SJSA1 (cell line): ENCODE results near the gene CCDC174. TPM values are rescaled to one million over a fixed set of nuclear protein-coding genes. Genes with fewer than 3 reads are reported as not detected.
A peak's percentile ranks its signal among the peaks of the same experiment; 100 is the strongest.
"Not testable (repeated sequence)": the region's sequence is repeated elsewhere in the genome, so short reads cannot be mapped to it uniquely, and the experiment has no call there.

ENCODE experiments used
- DNase-seq, 2 experiments: peaks; one replicate each; pipeline ENCODE4 v3.0.0-alpha.2; 2015 to 2020; ENCODE audit warnings: low spot score in 2 of 2, low read depth in 1 of 2
- H3K27ac ChIP-seq: fragments of 250-450 bp; sonication (Bioruptor Pico); 2 replicates; pipeline ENCODE4 v1.5.1; 2020; ENCODE audit warnings: mild to moderate bottlenecking, moderate library complexity
- H3K27me3 ChIP-seq: fragments of 250-450 bp; sonication (Bioruptor Pico); replicated peaks from 2 replicates; pipeline ENCODE4 v1.5.1; 2020; ENCODE audit warnings: mild to moderate bottlenecking, moderate library complexity
- H3K36me3 ChIP-seq: fragments of 250-450 bp; sonication (Bioruptor Pico); 2 replicates; pipeline ENCODE4 v1.5.1; 2020; ENCODE audit warnings: mild to moderate bottlenecking
- H3K4me1 ChIP-seq: fragments of 250-450 bp; sonication (Bioruptor Pico); replicated peaks from 2 replicates; pipeline ENCODE4 v1.6.1; 2021; ENCODE audit warnings: mild to moderate bottlenecking
- H3K4me3 ChIP-seq: fragments of 250-450 bp; sonication (Bioruptor Pico); 2 replicates; pipeline ENCODE4 v1.5.1; 2020; ENCODE audit warnings: mild to moderate bottlenecking
- H3K9me3 ChIP-seq: fragments of 250-450 bp; sonication (Bioruptor Pico); replicated peaks from 2 replicates; pipeline ENCODE4 v1.5.1; 2020; ENCODE audit warnings: mild to moderate bottlenecking
- total RNA-seq: library from RNA; depleted of rRNA; stranded (reverse); fragments of >200 nt; shearing (Covaris generic); gene quantifications from 2 replicates; pipeline ENCODE4 v1.2.3, GENCODE V29; 2014; rRNA removed

Gene CCDC174
- total RNA-seq = 15.9 and 16.9 TPM in 2 replicates

GRCh38 chr3:14651440-14652251 lies at the start of gene CCDC174:
Gene CCDC174 (plus strand): TSS chr3:14651762. CDS start chr3:14651837, 75 bp downstream.
- Histone ChIP-seq H3K4me3 (peak within 1 kb of the TSS; percentile 63), H3K9me3 (no peaks in the 10 kb centered on the region), H3K36me3 (peaks cover 29% of the 10 kb centered on the region), H3K27ac (peak within 1 kb of the TSS; percentile 76), H3K4me1 (peaks cover 16% of the 10 kb centered on the region), H3K27me3 (no peaks in the 10 kb centered on the region)
- DNase-seq = peak; percentile 93 to 96

DNA sequence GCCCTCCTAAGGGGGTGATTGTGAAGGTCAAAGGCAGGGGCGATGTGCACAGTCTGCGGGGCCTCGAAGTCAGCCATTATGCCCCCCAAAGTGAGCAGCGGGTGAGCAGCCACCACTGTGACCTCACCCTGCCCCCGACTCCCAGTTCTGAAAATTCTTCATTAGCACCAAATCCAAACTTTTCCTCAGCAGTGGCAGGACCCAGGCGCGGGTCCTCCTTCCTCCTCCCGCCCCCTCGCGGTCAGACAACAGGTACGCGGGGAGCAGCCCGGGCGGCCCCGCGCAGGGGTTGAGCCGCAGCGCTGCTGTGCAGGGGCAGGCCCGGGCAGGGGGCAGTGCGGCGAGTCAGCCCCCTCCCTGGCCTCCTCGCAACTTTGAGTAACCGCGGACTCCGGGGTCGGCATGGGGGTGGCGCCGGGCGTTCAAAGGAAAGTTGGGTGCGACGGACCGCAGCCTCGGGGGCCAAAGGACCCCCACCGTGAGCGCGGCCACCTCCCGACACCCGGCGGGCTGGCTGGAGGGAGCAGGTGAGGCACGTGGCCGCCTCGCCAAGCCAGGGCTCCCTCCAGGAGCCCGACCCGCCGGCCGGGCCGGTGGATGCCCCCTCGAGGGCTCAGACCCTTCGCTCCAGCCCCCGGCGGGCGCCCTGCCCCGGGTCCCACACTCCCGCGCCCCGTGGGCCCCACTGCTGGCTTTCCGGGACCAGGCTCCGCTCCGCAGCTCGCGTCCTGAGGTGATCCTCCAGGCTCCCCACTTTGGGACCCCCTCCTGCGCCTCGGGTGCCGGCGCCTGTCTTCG lies 49.4 kb upstream of the CCDC174 start:
- Histone ChIP-seq H3K4me1 (peaks cover 27% of the 10 kb centered on the region), H3K36me3 (no peaks in the 10 kb centered on the region), H3K27me3 (peaks cover 4% of the 10 kb centered on the region; the same call in 1 of the 2 replicates), H3K9me3 (no peaks in the 10 kb centered on the region), H3K4me3 (peak overlapping the region; percentile 53), H3K27ac (no peak overlapping the region)
- DNase-seq = no peak

- Histone ChIP-seq H3K36me3 (no peaks in the 10 kb centered on the region), H3K4me3 (peak overlapping the region; percentile 53), H3K27ac (no peak overlapping the region), H3K9me3 (no peaks in the 10 kb centered on the region), H3K4me1 (peaks cover 27% of the 10 kb centered on the region), H3K27me3 (peaks cover 4% of the 10 kb centered on the region; the same call in 1 of the 2 replicates)
- DNase-seq = no peak
Observed at GRCh38 chr3:14602804-14603644, 48.5 kb upstream of the CCDC174 start.

GRCh38 chr3:14605067-14605466 lies 46.5 kb upstream of the CCDC174 start:
- Histone ChIP-seq H3K27ac (no peak overlapping the region), H3K4me1 (peaks cover 42% of the 10 kb centered on the region), H3K9me3 (no peaks in the 10 kb centered on the region), H3K36me3 (no peaks in the 10 kb centered on the region), H3K4me3 (no peak overlapping the region), H3K27me3 (peaks cover 4% of the 10 kb centered on the region; the same call in 1 of the 2 replicates)
- DNase-seq = no peak

DNA sequence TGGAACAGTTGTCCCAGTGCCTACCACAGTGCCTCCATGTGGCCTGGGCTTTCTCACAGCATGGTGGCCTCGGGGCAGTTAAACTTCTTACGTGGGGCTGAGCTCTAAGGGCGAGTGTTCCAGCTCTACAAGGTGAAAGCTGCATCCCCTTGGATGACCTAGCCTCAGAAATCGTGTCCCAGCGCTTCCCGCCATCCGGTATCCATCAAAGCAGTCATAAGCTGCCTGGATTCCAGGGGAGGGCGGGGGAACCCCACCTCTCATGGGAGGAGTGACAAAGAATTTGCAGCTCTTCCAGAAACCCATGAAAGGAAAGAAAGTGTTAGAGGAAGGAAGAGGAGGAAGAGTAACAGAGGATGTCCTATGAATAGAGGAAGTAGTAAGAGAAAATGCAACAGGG lies 45.8 kb upstream of the CCDC174 start:
- Histone ChIP-seq H3K36me3 (no peaks in the 10 kb centered on the region), H3K27me3 (peaks cover 4% of the 10 kb centered on the region; the same call in 1 of the 2 replicates), H3K4me1 (peaks cover 44% of the 10 kb centered on the region), H3K27ac (no peak overlapping the region), H3K9me3 (no peaks in the 10 kb centered on the region), H3K4me3 (no peak overlapping the region)
- no peak for DNase-seq

- Histone ChIP-seq H3K27me3 (peaks cover 4% of the 10 kb centered on the region; the same call in 1 of the 2 replicates), H3K9me3 (no peaks in the 10 kb centered on the region), H3K4me3 (no peak overlapping the region), H3K4me1 (peaks cover 44% of the 10 kb centered on the region), H3K36me3 (no peaks in the 10 kb centered on the region), H3K27ac (no peak overlapping the region)
- DNase-seq = no peak
Observed at GRCh38 chr3:14606669-14607339, 44.8 kb upstream of the CCDC174 start.

DNA sequence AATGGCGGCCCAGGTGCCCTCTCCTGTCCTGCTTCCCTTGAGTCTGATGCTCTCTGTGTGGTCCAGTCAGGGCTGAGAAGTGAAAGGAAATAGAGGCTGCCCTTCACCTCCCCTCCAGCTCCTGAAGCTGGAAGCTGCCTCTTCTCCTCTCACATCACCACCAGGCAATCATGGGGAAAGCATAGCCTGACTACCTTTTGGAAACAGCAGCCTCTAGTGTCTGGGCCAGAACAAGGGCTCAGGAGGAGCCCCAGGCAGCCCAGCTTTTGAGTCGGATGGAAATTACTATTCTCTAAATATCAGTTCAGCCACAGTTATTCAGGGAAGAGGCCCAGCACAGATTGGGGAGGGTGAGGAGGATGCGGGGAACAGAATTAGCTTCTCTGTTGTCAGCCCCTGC lies 43.3 kb upstream of the CCDC174 start:
- no peak for DNase-seq
- Histone ChIP-seq H3K36me3 (no peaks in the 10 kb centered on the region), H3K4me1 (peaks cover 36% of the 10 kb centered on the region), H3K9me3 (no peaks in the 10 kb centered on the region), H3K27me3 (no peaks in the 10 kb centered on the region), H3K27ac (no peak overlapping the region), H3K4me3 (no peak overlapping the region)

GRCh38 chr3:14609058-14609457 lies 42.5 kb upstream of the CCDC174 start:
- H3K4me1 ChIP-seq = peaks cover 41% of the 10 kb centered on the region
- not testable (repeated sequence) for DNase-seq, H3K27ac ChIP-seq, H3K27me3 ChIP-seq, H3K36me3 ChIP-seq, H3K4me3 ChIP-seq, H3K9me3 ChIP-seq

GRCh38 chr3:14609506-14609905 lies 42.1 kb upstream of the CCDC174 start:
- Histone ChIP-seq H3K27ac (no peak overlapping the region), H3K4me1 (peaks cover 46% of the 10 kb centered on the region), H3K27me3 (no peaks in the 10 kb centered on the region), H3K4me3 (no peak overlapping the region), H3K9me3 (no peaks in the 10 kb centered on the region), H3K36me3 (no peaks in the 10 kb centered on the region)
- no peak for DNase-seq

DNA sequence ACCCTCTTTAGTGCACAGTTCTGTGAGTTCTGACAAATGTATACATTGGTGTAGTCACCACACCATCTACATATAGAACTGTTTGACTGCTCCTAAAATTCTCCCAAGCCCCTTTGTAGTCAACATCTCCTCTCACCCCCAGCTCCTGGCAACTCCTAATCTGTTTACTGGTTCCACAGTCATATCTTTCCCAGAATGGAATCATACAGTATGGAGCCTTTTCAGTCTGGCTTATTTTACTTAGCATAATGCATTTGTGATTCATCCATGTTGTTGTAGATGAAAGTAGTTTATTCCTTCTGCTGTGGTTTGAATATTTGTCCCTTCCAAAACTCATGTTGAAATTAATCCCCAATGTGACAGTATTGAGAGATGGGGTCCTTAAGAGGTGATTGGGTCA lies 41.6 kb upstream of the CCDC174 start:
- Histone ChIP-seq H3K9me3 (no peaks in the 10 kb centered on the region), H3K36me3 (no peaks in the 10 kb centered on the region), H3K4me1 (peaks cover 45% of the 10 kb centered on the region), H3K27me3 (no peaks in the 10 kb centered on the region), H3K4me3 (no peak overlapping the region), H3K27ac (no peak overlapping the region)
- DNase-seq = no peak

GRCh38 chr3:14614189-14614588 lies 37.4 kb upstream of the CCDC174 start:
- no peak overlapping the region for H3K4me3 ChIP-seq
- no peaks in the 10 kb centered on the region for H3K9me3 ChIP-seq
- H3K36me3 ChIP-seq = no peaks in the 10 kb centered on the region
- peaks cover 64% of the 10 kb centered on the region for H3K4me1 ChIP-seq
- no peak overlapping the region for H3K27ac ChIP-seq
- no peaks in the 10 kb centered on the region for H3K27me3 ChIP-seq
- DNase-seq = no peak

DNA sequence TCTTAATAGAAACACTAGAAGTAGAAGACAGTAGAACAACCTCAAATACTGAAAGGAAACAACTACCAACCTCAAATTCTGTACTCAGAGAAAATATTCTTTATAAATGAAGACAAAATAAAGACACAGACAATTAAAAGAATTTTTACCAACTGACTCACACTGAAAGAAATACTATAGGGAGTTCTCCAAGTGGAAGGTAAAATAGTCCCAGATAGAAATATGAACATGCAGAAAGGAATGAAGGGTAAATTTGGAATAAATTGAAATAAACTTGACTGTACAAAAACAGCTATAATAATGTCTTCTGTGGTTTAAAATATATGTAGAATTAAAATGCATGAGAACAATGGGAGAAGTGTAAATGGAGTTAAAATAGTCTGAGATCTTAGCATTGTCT lies 36.7 kb upstream of the CCDC174 start:
- Histone ChIP-seq H3K4me1 (peaks cover 65% of the 10 kb centered on the region), H3K27ac (peak overlapping the region; percentile 21; the same call in 1 of the 2 replicates), H3K36me3 (no peaks in the 10 kb centered on the region), H3K27me3 (no peaks in the 10 kb centered on the region), H3K9me3 (no peaks in the 10 kb centered on the region), H3K4me3 (no peak overlapping the region)
- DNase-seq = peak in 1 of 2 experiments; percentile 60
